ENCODE data around the gene LARGE2.

The LARGE2 gene

DNA sequence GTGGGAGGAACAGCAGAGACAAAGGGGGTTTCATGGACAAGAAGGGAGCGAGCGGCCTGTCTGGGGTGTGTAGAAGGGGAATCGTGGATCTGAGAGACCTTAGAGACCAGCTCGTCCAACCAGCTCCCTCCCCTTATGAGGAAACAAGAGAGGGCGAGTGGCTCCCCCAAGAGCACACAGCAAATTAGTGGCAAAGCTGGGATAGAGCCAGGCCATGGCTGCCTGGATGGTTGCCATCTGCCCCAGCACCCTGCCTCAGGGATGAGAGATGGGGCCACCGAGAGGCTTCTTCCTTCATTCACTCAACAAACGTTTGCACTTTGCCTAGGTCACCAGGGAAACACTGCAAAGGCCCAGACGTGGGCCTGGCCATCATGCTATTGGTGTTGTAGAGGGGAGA lies 32.9 kb upstream of the LARGE2 start:
- no peak for DNase-seq (ENCODE audit: extremely low read depth, low read depth)
- TF ChIP-seq CTCF (IDR thresholded peaks at IDR 0.05; ENCODE audit: low read depth, low read length) = no peak

GRCh38 chr11:45889966-45890365 lies 32.5 kb upstream of the LARGE2 start:
- DNase-seq (ENCODE audit: extremely low read depth, low read depth) = no peak

DNA sequence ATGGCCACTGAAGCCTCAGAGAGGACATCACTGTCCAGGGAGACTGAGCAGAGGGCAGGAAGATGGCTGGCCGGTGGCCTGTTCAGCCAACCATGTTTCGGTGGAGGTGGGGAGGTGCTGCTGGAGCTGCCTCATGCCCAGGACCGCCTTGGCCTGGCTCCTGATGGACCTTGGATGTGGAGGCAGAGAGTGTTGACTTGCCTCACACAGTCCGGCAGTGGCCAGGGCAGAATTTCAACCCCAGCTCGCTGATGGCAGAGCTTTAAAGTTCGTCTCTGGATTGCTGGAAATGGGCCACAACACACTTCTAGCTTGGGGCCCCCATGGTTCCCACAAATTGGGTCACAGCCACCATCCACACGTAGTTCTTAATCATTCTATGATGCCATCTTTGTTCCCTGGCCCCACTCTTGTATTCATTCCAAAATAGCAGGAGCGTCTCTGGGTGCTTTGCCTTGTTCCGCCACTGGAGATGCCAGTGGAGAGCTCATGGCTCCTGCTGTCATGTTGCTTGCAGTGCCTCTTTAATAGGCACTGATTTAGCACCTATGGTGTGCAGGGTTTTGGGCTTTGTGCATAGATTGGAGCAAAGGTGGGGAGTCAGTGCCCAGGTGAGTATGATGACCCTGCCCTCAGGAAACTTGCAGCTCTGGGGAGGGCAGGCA lies 31.4 kb upstream of the LARGE2 start:
- TF ChIP-seq CTCF (IDR thresholded peaks at IDR 0.05; ENCODE audit: low read depth, low read length) = no peak
- no peak for DNase-seq (ENCODE audit: extremely low read depth, low read depth)

More at GRCh38 chr11:45889966-45890365, 32.5 kb upstream of the LARGE2 start:
- TF ChIP-seq CTCF (IDR thresholded peaks at IDR 0.05; ENCODE audit: low read depth, low read length) = no peak

DNA sequence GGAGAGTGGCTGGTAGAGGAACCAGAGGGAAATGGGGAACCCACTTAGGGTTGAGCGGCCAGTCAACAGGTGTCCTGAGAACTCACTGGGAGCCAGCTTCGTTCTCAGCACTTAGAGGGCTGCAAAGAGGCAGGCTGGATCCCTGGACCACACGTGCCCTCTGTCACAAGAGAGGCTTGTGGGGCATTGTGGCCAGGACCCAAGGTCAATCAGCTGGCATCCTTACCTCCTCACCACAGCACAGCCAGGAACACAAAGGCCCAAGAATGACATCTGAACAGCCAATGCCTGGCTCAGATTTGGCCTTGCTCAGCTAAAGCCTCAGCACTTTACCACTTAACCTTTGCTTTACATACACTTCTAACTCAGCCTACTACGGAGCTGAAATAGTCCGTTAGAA lies 29.6 kb upstream of the LARGE2 start:
- no peak for DNase-seq (ENCODE audit: extremely low read depth, low read depth)

GRCh38 chr11:45894555-45895247 lies 27.8 kb upstream of the LARGE2 start:
- no peak for TF ChIP-seq CTCF (IDR thresholded peaks at IDR 0.05; ENCODE audit: low read depth, low read length)
- no peak for DNase-seq (ENCODE audit: extremely low read depth, low read depth)

More for the DNA sequence above, 29.6 kb upstream of the LARGE2 start:
- TF ChIP-seq CTCF (IDR thresholded peaks at IDR 0.05; ENCODE audit: low read depth, low read length) = no peak

DNA sequence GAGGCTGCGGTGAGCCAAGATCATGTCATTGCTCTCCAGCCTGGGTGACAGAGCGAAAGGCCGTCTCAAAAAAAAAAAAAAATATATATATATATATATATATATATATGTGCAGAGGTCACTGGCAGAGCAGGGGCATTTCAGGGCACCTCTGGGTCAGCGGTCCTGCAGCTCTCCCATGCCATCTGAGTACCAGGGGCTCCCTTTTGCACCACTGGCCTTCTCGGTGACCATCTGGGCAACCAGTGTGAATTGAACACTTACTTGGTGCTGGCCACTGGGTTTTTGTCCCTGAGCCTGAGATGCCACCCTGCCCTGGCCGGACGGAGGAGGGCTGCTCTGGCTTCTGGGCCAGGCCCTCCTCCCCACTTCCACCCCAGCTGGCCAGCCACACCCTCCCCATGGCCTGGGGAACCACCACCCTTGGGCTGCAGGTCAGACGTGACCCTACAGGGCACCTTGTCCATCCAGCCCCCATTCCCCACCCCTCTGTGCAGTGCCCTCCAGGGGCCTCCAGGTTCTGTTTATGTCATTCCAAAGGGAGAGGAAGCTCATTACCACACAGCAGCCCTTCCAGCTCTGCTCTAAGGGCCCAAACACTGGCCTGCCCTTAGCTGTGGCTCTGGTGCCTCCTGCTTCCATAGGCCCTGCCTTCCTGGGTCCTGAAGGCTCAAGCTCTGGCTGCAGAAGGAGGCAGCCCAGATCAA lies 26.8 kb upstream of the LARGE2 start:
- no peak for TF ChIP-seq CTCF (IDR thresholded peaks at IDR 0.05; ENCODE audit: low read depth, low read length)
- no peak for DNase-seq (ENCODE audit: extremely low read depth, low read depth)
